HG02884 (cell line): Measurements from ENCODE around the gene GABARAPL2.
"Not testable (repeated sequence)": the region's sequence is repeated elsewhere in the genome, so short reads cannot be mapped to it uniquely, and the experiment has no call there.

Experiments used
- ATAC-seq: cut with Tn5 transposase; IDR thresholded peaks from one replicate; pipeline ENCODE4 v1.9.1; 2021; ENCODE audit warnings: mild to moderate bottlenecking, moderate library complexity; ENCODE audit not compliant: unreplicated experiment

The GABARAPL2 gene

GRCh38 chr16:75566040-75566757 lies at the start of gene GABARAPL2:
TSS of gene GABARAPL2 (plus strand) at chr16:75566379. CDS start at chr16:75566487, 108 bp downstream.
- ATAC-seq: peak; percentile 58

- ATAC-seq: no peak
These were observed 47.0 kb upstream of the GABARAPL2 start for GRCh38 chr16:75519175-75519574.

DNA sequence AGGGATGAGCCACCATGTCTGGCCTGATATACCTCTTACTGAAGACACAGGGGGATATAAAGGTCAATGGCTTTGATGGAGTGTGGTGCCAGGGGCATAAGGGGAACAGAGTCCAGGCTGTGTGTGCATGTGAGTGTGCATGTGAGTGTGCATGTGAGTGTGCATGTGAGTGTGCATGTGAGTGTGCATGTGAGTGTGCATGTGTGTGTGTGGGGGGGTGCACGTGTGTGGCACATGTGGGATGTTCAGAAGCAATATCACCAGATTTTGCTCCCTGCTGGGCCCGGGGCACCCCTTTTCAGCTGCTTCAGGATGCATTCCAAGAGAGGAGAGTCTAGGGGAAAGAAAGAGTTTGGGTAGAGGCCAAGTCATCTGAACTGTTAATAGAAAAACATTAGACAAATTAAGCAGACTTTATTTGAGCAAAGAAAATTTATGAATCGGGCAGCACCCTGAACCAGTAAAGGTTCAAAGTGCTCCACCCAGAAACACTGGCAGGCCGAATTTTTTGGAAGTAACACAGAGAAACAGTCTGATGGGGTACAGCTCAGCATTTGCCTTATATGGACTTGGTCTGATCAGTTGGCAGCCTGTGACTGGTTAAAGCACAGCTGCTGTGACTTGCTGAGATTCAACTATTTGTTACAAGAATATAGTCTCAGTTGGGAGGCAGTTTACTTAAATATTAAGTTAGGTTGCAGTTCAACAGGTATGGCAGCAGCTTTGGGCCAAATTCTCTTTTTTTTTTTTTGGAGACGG lies 40.0 kb upstream of the GABARAPL2 start:
- ATAC-seq: no peak

- ATAC-seq: no peak
These were observed 38.3 kb upstream of the GABARAPL2 start for GRCh38 chr16:75527825-75528299.

- ATAC-seq: no peak
These were observed 36.9 kb upstream of the GABARAPL2 start for GRCh38 chr16:75529056-75529905.

- no peak for ATAC-seq
These were observed 36.2 kb upstream of the GABARAPL2 start for GRCh38 chr16:75529959-75530358.

GRCh38 chr16:75532142-75532765 lies 33.9 kb upstream of the GABARAPL2 start:
- ATAC-seq: no peak

DNA sequence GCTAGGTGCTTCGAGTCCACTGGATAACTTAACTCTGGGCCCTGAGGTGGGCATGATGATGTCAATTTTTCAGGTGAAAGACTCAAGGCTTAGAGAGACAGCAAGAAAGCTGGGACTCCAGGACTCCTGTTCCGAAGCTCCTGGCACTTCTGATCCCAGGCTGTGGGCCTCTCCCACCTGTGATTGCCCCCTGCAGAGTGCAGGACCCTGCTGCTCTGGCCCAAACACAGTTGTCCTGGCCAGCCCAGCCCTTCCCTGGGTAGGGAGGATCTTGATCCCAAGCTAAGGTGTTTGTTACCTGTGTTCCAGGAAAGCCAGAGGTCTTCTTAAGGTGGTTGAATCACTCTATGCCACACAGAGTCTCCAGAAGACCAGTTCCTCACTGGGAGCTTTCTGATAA lies 33.4 kb upstream of the GABARAPL2 start:
- no peak for ATAC-seq

DNA sequence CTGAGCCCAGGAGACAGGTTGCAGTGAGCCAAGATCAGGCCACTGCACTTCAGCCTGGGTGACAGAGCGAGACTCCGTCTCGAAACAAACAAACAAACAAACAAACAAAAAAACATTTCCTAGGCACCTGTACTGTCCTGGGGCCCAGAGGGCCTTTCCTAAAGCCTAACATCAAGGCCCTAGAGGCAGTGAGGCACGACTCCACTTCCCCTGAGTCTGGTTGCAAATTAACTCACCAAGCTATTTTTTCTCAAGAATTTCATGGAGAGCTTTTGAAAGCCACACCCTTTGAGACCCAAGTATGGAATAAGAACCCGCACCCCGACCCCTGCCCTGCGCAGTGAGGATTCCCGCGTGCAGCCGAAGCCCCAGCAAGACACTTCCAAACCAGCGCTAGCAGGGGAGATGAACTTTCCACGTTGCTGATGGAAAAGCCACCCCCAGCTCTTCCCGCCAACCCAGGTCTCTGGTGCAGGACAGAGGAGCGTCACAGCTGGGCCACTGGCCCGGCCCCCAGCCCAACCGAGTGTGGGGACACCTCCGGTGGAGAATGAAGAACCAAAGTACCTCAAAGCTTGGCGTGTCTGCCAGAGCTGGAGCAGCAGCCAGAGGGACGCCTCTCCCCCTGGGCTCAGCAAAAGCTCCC lies 31.5 kb upstream of the GABARAPL2 start:
- no peak for ATAC-seq

DNA sequence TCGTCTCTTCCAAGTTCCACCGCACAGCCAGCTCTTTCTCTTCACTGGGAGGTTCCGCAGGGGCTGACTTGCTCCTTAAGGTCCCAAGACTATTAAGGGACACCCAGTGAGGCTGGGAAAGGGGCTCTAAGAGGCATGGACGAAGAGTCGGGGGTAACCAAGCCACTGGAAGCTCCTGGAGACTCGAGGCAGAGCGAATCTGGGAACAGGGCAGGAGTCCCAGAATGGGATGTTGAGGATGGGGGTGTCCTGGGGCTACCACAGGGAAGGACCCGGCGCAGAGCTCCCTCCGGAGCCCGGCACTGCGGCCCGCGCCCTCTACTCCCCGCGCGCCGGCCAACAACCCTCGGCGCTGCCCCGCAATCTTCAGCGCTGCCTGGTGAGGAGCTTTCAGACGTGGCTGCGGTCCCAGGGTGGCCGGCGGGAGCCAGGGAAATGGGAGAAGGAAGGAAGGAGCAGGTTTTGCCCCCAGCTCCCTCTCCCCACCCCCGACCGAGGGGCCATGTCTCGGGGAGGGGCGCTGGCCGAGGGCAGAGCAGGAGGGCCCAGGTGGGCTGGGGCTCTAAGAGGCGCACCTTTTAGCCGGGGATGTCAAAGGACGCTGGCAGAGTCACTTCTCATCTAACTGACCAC lies 30.9 kb upstream of the GABARAPL2 start:
- no peak for ATAC-seq

- no peak for ATAC-seq
These were observed 30.3 kb upstream of the GABARAPL2 start, which contains the start of gene CHST5 for GRCh38 chr16:75535901-75536300. TSS of gene CHST5 (minus strand) at chr16:75536108. CDS start at chr16:75530384, 5,724 bp downstream.

DNA sequence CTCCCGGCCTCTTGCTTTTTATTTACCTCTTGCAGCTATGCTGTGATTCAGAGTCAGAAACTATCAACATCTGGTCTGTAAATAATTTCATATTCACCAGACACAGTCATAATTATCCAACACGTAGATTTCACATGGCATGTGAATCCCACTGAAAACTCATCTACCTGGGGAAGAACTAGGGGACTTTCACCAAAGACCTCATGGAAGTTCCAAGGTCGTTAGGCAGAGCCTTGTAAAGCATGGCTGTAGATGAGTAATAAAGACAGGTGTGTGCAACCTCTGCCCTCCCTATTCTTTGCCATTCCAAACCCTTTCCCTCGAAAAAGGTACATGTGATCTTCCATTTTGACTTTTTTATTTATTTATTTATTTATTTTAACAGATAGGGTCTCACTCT lies 28.4 kb upstream of the GABARAPL2 start:
- no peak for ATAC-seq

DNA sequence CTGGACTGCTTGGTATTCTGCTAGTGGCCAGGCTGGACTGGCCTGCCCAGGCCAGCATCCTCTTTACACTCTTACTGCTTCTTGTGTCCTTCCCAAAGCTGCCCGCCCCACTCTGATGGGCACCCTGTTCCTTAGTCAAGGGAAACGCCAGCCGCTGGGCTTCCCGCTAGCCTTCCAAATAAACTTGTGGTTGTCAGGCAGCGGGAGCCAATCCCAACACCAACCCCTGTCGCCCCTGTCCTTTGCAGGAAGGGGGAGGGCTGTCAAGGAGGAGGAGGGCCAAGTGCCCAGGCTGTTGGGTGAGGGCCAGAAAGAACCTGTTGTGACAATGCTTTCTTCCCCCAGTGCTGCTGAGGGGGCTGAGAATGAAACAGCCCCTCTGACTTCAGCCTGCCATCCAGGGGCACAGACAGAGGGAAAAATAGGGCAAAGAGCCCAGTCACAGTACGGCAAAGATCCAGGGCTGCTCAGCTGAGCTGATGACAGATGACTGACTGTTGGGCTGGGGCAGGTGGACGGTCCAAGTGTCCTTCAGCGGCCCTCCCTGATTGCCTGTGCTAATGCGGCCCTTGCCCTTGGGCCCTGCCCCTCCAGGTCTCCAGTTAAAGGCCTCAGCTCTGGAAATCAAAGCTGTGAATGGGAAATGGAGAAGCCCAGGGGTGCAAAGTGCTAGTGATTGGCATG lies 27.2 kb upstream of the GABARAPL2 start:
- not testable (repeated sequence) for ATAC-seq

GRCh38 chr16:75541236-75541635 lies 24.9 kb upstream of the GABARAPL2 start:
- ATAC-seq: no peak

DNA sequence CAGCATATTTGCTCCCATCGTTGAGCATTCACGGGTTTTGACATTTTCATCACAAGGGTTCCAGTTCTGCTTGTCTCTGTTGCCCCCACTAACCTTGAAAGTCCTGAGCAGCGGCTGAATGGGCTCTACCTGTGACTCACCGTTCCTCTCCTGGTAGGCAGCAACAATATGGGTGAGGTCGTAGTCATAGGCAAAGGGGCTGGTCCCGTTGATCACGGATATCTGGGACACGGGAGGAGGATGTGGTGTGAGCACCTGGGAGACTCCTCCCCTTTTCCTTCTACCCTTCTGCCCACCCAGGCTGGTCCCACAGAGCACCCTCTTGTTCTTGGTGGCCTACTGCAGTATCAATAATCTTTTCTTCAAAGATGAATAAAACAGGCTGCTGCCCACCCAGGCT lies 23.7 kb upstream of the GABARAPL2 start:
- ATAC-seq: not testable (repeated sequence)

- ATAC-seq: not testable (repeated sequence)
These were observed 20.3 kb upstream of the GABARAPL2 start for GRCh38 chr16:75545879-75546278.

DNA sequence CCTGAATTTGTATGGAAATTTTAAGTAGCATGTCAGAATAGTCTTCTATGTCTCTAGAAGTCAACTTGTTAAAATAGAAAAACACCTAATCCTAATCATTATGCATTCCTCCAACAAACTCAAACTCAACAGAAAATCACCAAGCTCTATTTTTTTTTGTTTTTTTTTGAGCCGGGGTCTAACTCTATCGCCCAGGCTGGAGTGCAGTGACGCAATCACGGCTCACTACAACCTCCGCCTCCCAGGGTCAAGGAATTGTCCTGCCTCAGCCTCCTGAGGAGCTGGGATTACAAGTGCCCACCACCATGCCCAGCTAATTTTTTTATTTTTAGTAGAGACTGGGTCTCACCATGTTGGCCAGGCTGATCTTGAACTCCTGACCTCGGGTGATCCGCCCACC lies 19.9 kb upstream of the GABARAPL2 start:
- ATAC-seq: no peak

DNA sequence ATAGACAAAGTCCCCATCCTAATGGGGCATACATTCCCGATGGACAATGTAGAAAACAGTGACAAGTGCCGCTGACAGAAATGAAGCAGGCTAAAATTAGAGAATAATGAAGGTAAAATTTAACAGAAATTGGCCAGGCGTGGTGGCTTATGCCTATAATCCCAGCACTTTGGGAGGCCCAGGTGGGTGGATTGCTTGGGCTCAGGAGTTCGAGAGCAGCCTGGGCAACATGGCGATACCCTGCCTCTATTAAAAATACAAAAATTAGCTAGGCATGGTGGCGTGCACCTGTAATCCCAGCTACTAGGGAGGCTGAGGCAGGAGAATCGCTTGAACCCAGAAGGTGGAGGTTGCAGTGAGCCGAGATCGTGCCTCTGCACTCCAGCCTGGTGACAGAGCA lies 17.7 kb upstream of the GABARAPL2 start:
- not testable (repeated sequence) for ATAC-seq

GRCh38 chr16:75550211-75550662 lies 15.9 kb upstream of the GABARAPL2 start:
- ATAC-seq: peak; percentile 71
